GM12878 (cell line): Measurements from ENCODE around the gene NLRC5. TPM values are rescaled to one million over a fixed set of nuclear protein-coding genes. Genes with fewer than 3 reads are reported as not detected.

Experiments used
- ATAC-seq: fragments of 200-7000 bp; cut with Tn5 transposase; 3 replicates; pipeline ENCODE4 v1.9.1; 2020; ENCODE audit warnings: mild to moderate bottlenecking, moderate library complexity
- BruUV-seq: library from RNA; stranded (reverse); fragments of 400-500 nt; replicated peaks from 2 replicates; lab custom pipeline; 2021; lab: Mats Ljungman, UMichigan
- CTCF ChIA-PET: fragments of 300-600 bp; sonication (Branson Sonifier 250); formaldehyde crosslinking; extraction: SDS; loops from one replicate; lab custom pipeline; 2021; ENCODE audit warnings: inconsistent platforms; lab: Yijun Ruan, JAX
- POLR2A ChIA-PET: fragments of 350-600 bp; formaldehyde crosslinking; extraction: SDS; loops from one replicate; lab custom pipeline; 2021; ENCODE audit warnings: inconsistent platforms; lab: Charles Lee
- RAD21 ChIA-PET: fragments of 300-600 bp; sonication (Branson Sonifier 250); formaldehyde crosslinking; loops from one replicate; lab custom pipeline; 2023; ENCODE audit warnings: antibody characterized with exemption; ENCODE audit not compliant: unreplicated experiment; lab: Charles Lee
- SMC1A ChIA-PET: fragments of 300-600 bp; sonication (Branson Sonifier 250); formaldehyde crosslinking; loops from one replicate; lab custom pipeline; 2023; ENCODE audit not compliant: unreplicated experiment, uncharacterized antibody; lab: Charles Lee
- DNase-seq: peaks from one replicate; pipeline ENCODE4 v3.0.0-alpha.2; 2011; ENCODE audit warnings: low read depth, low spot score
- FAIRE-seq: peaks from 3 replicates; lab custom pipeline; 2011; peaks lifted over from hg19 to GRCh38; lab: Jason Lieb, UNC
- H2AFZ ChIP-seq: 2 replicates; pipeline ENCODE4 v1.6.0; 2011; ENCODE audit warnings: low read depth, low read length, control low read depth; ENCODE audit not compliant: control insufficient read depth
- H3K27ac ChIP-seq: 2 replicates; pipeline ENCODE4 v1.5.1; 2011; ENCODE audit warnings: control low read depth; ENCODE audit not compliant: control insufficient read depth, insufficient read depth
- H3K27me3 ChIP-seq, 2 experiments: replicated peaks in 1 of 2; 2 replicates each; pipeline versions ENCODE4 v1.6.0 to v1.6.1; 2011; ENCODE audit warnings: low read length in 1 of 2; ENCODE audit not compliant: control insufficient read depth in 2 of 2, insufficient read depth in 2 of 2
- H3K36me3 ChIP-seq, 2 experiments: 2 replicates each; pipeline ENCODE4 v1.5.1; 2011; ENCODE audit warnings: low read length in 1 of 2; ENCODE audit not compliant: control insufficient read depth in 2 of 2, insufficient read depth in 2 of 2
- H3K4me1 ChIP-seq: 2 replicates; pipeline ENCODE4 v1.6.1; 2011; ENCODE audit warnings: mild to moderate bottlenecking, low read length, moderate library complexity, mixed read lengths; ENCODE audit not compliant: control insufficient read depth, insufficient read depth
- H3K4me2 ChIP-seq: 2 replicates; pipeline ENCODE4 v1.6.0; 2011; ENCODE audit warnings: control low read depth; ENCODE audit not compliant: control insufficient read depth, insufficient read depth
- H3K4me3 ChIP-seq: fragments of 200-600 bp; sonication (generic); 2 replicates; pipeline ENCODE4 v1.5.1; 2016
- H3K79me2 ChIP-seq: 2 replicates; pipeline ENCODE4 v1.6.0; 2011; ENCODE audit warnings: low read length; ENCODE audit not compliant: control insufficient read depth, insufficient read depth
- H3K9ac ChIP-seq: 2 replicates; pipeline ENCODE4 v1.8.0; 2011; ENCODE audit warnings: low read length, control low read depth, mixed read lengths; ENCODE audit not compliant: control insufficient read depth, insufficient read depth
- H3K9me3 ChIP-seq: replicated peaks from 3 replicates; pipeline ENCODE4 v1.5.1; 2011; ENCODE audit warnings: mild to moderate bottlenecking, low read length; ENCODE audit not compliant: control insufficient read depth, insufficient read depth
- H4K20me1 ChIP-seq: 2 replicates; pipeline ENCODE4 v1.6.0; 2011; ENCODE audit not compliant: control insufficient read depth, insufficient read depth
- CBX3 ChIP-seq: fragments of 200-600 bp; sonication (generic); IDR thresholded peaks from 2 replicates; pipeline ENCODE4 v1.6.1; 2016; ENCODE audit warnings: low read depth, borderline replicate concordance
- CHD2 ChIP-seq: IDR thresholded peaks from 2 replicates; pipeline ENCODE4 v1.6.1; 2011; ENCODE audit warnings: low read depth, low read length, improper control_type of control experiment, borderline replicate concordance
- EZH2 ChIP-seq: IDR thresholded peaks from 2 replicates; pipeline ENCODE4 v1.6.1; 2012; ENCODE audit warnings: low read depth, mild to moderate bottlenecking, control low read depth, inconsistent platforms, low read length, borderline replicate concordance; ENCODE audit not compliant: control insufficient read depth
- MXI1 ChIP-seq: fragments of 150-350 bp; IDR thresholded peaks from 2 replicates; pipeline ENCODE4 v1.6.1; 2011; ENCODE audit warnings: low read depth, mild to moderate bottlenecking, inconsistent platforms, low read length, improper control_type of control experiment
- POLR2AphosphoS2 ChIP-seq: IDR thresholded peaks from 2 replicates; pipeline ENCODE4 v1.6.1; 2011; ENCODE audit warnings: low read depth, mild to moderate bottlenecking, low read length, improper control_type of control experiment, moderate library complexity
- POLR2AphosphoS5 ChIP-seq: IDR thresholded peaks from 2 replicates; pipeline ENCODE4 v1.6.1; 2011; ENCODE audit warnings: mild to moderate bottlenecking, low read length, inconsistent platforms
- RAD51 ChIP-seq: fragments of 450-650 bp; IDR thresholded peaks from 2 replicates; pipeline ENCODE4 v1.6.1; 2016; ENCODE audit warnings: moderate library complexity, mild to moderate bottlenecking, inconsistent platforms
- RUNX3 ChIP-seq: IDR thresholded peaks from 2 replicates; pipeline ENCODE4 v1.6.1; 2012; ENCODE audit warnings: low read length, inconsistent platforms
- whole genome bisulfite sequencing: methylation state at CpG from one replicate; pipeline ENCODE4 v1.1.6; 2016; ENCODE audit warnings: low lambda C conversion rate; ENCODE audit not compliant: insufficient replicate concordance, insufficient coverage; ENCODE audit errors: missing lambda C conversion rate; 5-methylcytosine and 5-hydroxymethylcytosine counted together
- in situ Hi-C: fragments of 300-500 bp; cut with MboI; formaldehyde crosslinking; loops from 9 replicates; pipeline ENCODE4 v1.14.3; 2018; ENCODE audit warnings: mixed read lengths
- intact Hi-C: fragments of 100-400 bp; cut with micrococcal nuclease; formaldehyde crosslinking; loops from one replicate; pipeline ENCODE4 v1.14.2; 2022; ENCODE audit not compliant: unreplicated experiment
- polyA plus RNA-seq, 11 experiments: library from polyadenylated mRNA; depleted of rRNA in 4 of 11; unstranded in 6 of 11; stranded (reverse) in 5 of 11; fragments of >200 nt; fragmentation: Nextera tagmentation in 4 of 11; fragmentation: Illumina TruSeq in 1 of 11; extraction: Ambion mirVana in 4 of 11; extraction: Trizol in 1 of 11; gene quantifications; 1 replicate in 1 of 11; 2 replicates in 10 of 11; pipeline versions ENCODE4 v1.2.1 to v1.2.3, GENCODE V29; 2011 to 2016; ENCODE audit warnings: inconsistent platforms in 2 of 11, missing spikeins in 2 of 11, low read depth in 1 of 11
- total RNA-seq, 4 experiments: library from RNA; depleted of rRNA in 3 of 4; stranded (reverse); fragments of >200 nt in 3 of 4; fragmentation: Illumina TruSeq in 1 of 4; extraction: Trizol in 1 of 4; gene quantifications; 2 replicates each; pipeline versions ENCODE4 v1.2.1 to v1.2.3, GENCODE V29; 2013 to 2021
- TF ChIP-seq, protein P1 (sequence below): IDR thresholded peaks from 2 replicates; pipeline ENCODE4 v1.6.1; 2012; ENCODE audit warnings: low read length, inconsistent platforms

NLRC5 gene
- total and polyA plus RNA-seq, 10 of the 15 experiments (the other 5 are each of a cell fraction or from before 2014, with no cell fraction given) = 13.1 to 105 (median 57.3) TPM

DNA sequence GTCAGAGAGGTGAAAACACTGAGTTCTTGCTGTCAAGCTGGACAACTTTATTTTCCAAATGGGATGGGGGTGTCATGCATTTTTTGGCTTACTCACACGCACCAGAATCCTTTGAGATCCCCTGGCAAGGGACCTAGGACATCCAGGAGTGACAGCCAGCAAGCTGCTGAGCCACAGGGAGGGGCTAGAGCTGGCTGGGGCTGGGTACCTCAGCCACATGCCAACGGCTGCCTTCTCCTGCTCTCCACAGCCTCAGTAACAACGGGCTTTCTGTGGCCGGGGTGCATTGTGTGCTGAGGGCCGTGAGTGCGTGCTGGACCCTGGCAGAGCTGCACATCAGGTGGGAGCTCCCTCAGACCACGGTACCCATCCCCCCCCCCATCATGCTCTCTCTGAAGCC, 47.6 kb downstream of the NLRC5 start (continued):
- TF ChIP-seq EZH2 = no peak
- TF ChIP-seq RUNX3 = no peak
- TF ChIP-seq, all 136 proteins: peak for 0

DNA sequence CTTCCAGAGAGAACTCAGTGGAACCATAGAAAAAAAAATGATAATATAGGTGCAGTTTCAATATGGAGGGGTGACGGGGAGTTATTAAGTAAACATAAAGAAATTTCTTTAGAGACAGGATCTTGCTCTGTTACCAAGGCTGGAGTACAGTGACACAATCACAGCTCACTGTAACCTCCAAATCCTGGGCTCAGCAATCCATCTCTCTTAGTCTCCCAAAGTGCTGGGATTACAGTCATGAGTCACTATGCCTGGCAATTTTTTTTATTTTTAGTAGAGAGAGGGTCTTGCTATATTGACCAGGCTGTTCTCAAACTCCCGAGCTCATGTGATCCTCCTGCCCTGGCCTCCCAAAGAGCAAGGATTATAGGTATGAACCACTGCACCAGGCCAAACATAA, 48.8 kb downstream of the NLRC5 start:
- peaks cover 9% of the 10 kb centered on the region in 2 experiments for H3K36me3 ChIP-seq
- ChIA-PET SMC1A (interaction anchor here (0.7 to 6.8 kb wide), 10 partner anchors 10 to 73 kb away, joined by 3 to 111 read pairs (median 12); partner anchors contain the start of gene NLRC5), RAD21 (interaction anchor here (0.9 to 6.0 kb wide), 8 partner anchors 15 to 73 kb away, joined by 3 to 67 read pairs (median 13); partner anchors contain the start of gene NLRC5), POLR2A (interaction anchor here (0.6 to 6.0 kb wide), 5 partner anchors 11 to 72 kb away, joined by 3 to 104 read pairs (median 8); partner anchors contain the start of gene NLRC5), CTCF (interaction anchor here (0.6 to 7.8 kb wide), 9 partner anchors 11 to 242 kb away, joined by 3 to 155 read pairs (median 3); partner anchors contain the start of gene CETP)
- no peak overlapping the region for H3K4me3 ChIP-seq
- no peak overlapping the region for H3K9ac ChIP-seq
- WGBS = 69% methylated on average over 2 of the region's 2 CpGs
- no peaks in the 10 kb centered on the region; the same call in 2 of the 3 replicates for H3K9me3 ChIP-seq
- no peak overlapping the region for H2AFZ ChIP-seq
- ATAC-seq (no peak), FAIRE-seq (no peak), DNase-seq (no peak)
- in situ Hi-C loops (no loop called here), intact Hi-C loops (no loop called here)
- no peak overlapping the region for H3K4me2 ChIP-seq
- no peaks in the 10 kb centered on the region for H4K20me1 ChIP-seq
- no TSS peak for BruUV-seq
- TF ChIP-seq, protein P1, sequence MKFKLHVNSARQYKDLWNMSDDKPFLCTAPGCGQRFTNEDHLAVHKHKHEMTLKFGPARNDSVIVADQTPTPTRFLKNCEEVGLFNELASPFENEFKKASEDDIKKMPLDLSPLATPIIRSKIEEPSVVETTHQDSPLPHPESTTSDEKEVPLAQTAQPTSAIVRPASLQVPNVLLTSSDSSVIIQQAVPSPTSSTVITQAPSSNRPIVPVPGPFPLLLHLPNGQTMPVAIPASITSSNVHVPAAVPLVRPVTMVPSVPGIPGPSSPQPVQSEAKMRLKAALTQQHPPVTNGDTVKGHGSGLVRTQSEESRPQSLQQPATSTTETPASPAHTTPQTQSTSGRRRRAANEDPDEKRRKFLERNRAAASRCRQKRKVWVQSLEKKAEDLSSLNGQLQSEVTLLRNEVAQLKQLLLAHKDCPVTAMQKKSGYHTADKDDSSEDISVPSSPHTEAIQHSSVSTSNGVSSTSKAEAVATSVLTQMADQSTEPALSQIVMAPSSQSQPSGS = no peak
- no peak for TF ChIP-seq POLR2AphosphoS5
- no peak for TF ChIP-seq CHD2
- TF ChIP-seq RAD51 = no peak
- no peak for TF ChIP-seq MXI1
- TF ChIP-seq POLR2AphosphoS2 = no peak
- TF ChIP-seq CBX3 = no peak
- peaks cover 55% of the 10 kb centered on the region for H3K4me1 ChIP-seq
- peak overlapping the region; percentile 78; the same call in 1 of the 2 replicates for H3K27ac ChIP-seq
- H3K79me2 ChIP-seq = no peaks in the 10 kb centered on the region; the same call in 1 of the 2 replicates
- no peaks in the 10 kb centered on the region for H3K27me3 ChIP-seq
